Measurements from ENCODE around the gene ELMO1.
"Not testable (repeated sequence)": the region's sequence is repeated elsewhere in the genome, so short reads cannot be mapped to it uniquely, and the experiment has no call there.

Gene ELMO1

DNA sequence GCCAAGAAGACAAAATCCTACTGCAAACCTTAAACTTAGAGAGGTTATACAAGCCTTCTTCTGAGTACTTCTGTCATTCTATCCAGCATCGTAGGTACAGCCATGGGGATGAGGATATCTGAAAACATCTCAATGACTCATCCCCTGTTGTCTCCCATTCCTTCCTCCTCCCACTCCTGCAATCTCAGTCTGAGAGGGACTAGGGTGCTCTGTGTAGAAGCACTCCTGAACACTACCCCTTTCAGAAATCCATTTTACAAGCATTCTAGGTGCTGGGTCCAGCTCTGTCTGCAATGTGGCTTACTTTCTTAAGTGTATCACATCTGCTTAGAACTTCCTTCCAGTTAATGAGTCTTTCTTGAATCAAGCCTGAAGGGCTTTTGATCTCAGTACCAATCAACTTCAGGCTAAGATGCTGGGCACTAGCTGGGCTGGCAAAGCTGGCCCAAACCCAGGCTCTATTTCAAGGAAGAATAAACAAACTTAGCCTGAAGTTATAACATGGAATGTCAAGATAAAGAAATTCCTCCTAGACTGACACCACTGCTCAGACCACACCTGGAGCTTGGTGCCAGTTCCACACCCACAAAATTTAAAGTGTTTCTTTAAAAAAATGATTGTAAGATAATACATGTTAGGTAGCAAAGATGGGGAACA lies 454.1 kb downstream of the ELMO1 start:
- no peak for DNase-seq

GRCh38 chr7:36986948-36987724 lies 461.5 kb downstream of the ELMO1 start:
- peak in 1 of 2 experiments; percentile 43 for DNase-seq

DNA sequence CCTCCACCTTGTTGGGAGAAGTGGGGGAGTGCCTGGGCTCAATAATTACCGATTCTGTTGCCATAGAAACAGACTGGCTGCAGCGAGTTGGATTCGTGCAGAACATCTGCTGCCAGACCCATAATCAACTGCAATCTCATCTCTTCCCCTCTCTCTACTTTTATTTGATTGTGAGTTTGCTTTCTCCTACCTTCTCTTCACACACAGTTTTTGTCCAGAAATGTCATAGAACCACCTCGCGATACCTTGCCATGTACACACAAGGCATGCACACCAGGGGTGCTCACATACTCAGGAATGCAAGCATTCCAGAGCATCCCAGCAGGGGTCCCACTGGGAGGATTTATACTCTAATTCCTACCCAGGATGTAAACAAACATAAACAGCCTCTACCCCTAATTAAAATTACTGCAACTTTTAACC lies 462.1 kb downstream of the ELMO1 start:
- peak; percentile 29 to 53 for DNase-seq

GRCh38 chr7:36985866-36986400 lies 462.7 kb downstream of the ELMO1 start:
- peak; percentile 47 to 60 for DNase-seq

GRCh38 chr7:36985316-36985715 lies 463.3 kb downstream of the ELMO1 start:
- DNase-seq = no peak

DNA sequence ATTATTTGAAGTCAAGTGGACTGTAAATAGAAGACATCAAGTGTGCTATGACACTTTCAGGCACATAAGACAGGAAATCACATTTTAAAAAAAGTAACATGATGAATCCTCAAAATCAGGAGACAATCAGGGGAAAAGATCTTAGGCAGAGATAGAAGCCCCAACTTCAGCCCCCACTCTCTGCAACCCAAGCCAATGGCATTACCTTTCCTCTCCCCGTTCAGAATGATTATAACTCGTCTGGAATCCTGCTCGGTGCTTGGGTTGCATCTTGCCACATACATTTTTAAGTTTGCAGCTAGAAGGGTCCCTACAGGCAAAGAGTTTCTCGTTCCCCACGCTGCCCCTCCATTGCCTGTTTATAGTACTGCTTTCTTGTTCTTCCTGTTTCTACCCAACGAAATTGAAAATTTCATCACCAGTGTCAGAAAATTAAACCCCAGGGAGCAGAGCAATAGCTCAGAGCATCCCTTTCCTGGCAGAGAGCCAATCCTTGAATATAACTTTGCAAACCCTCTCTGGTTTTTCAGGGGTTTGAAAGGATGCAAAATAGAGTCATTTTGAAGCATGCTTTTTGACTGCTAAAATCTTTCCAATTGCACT lies 463.9 kb downstream of the ELMO1 start:
- peak in 1 of 2 experiments; percentile 34 for DNase-seq

DNA sequence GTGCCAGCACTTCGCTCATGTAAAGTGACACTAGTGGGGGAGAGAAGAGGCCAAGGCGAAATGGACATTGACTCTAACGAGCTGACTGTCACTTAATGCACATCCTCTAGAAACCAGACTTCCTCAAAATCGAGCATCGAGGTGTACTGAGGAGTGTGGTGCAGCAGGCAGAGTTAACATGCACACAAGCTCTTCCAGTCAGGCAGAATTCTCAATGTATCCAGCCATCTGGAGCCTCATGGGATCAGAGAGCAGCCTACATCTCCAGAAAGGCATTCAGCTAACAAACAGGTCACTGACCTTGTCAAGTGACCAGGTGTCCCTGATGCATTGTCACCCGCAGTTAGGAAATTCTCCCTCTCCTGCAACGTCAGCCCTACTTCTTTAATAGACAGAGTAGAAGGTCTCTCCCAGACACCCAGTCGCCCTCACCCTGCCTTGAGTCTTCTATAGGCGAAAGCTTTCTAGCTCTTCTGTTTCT lies 464.6 kb downstream of the ELMO1 start:
- DNase-seq = no peak

- DNase-seq = no peak
Measured at GRCh38 chr7:36982766-36983165, 465.9 kb downstream of the ELMO1 start.

GRCh38 chr7:36979810-36980248 lies 468.8 kb downstream of the ELMO1 start:
- no peak for DNase-seq

GRCh38 chr7:36978461-36978860 lies 470.2 kb downstream of the ELMO1 start:
- DNase-seq = no peak

- DNase-seq = no peak
Measured at GRCh38 chr7:36977878-36978277, 470.8 kb downstream of the ELMO1 start.

- DNase-seq = not testable (repeated sequence)
Measured at GRCh38 chr7:36973534-36973933, 475.1 kb downstream of the ELMO1 start.

DNA sequence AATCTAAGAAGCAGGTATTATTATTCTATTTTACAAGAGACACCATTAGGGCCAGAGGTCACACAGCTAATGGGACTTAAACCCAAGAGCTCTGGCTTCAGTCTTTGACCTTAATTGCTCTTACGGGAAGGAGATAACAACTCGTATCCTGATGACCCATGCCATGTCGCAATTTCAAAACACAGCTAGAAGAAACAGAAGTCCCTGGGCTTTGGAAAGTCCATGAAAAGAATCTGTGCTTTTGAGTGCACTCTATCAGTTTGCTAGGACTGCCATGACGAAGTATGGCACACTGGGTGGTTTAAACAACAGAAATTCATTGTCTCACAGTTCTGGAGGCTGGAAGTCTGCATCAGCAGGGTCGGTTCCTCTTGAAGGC lies 476.5 kb downstream of the ELMO1 start:
- no peak for DNase-seq

DNA sequence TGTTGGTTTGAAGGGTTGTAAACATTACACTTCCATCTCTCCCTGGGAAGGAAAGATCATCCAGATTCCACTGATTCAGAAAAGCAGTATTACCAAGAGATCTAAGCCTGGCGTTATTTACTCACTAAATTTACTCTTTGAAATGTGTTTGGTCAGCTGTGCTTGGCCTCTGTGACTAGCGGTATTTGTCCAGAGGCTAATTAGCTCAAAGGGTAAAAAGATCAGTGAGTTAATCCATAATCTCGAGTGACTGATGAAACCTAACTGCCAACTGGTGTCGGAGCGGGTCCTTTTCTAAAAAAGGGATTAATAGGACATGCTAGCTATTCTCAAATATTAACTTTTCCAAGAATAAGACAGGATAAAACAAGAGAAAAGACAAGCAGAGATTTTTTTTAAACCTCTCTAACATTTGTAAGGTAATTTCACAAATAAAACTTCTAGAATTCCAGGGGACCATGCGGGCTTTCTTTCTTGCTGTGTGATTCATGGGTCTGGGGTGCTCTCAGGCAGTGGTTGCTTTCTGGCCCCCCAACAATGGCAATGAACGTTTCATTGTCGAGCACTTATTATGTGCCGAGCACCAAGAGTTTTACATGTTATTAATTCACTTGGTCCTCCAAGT lies 477.0 kb downstream of the ELMO1 start:
- DNase-seq = peak; percentile 92 to 94

DNA sequence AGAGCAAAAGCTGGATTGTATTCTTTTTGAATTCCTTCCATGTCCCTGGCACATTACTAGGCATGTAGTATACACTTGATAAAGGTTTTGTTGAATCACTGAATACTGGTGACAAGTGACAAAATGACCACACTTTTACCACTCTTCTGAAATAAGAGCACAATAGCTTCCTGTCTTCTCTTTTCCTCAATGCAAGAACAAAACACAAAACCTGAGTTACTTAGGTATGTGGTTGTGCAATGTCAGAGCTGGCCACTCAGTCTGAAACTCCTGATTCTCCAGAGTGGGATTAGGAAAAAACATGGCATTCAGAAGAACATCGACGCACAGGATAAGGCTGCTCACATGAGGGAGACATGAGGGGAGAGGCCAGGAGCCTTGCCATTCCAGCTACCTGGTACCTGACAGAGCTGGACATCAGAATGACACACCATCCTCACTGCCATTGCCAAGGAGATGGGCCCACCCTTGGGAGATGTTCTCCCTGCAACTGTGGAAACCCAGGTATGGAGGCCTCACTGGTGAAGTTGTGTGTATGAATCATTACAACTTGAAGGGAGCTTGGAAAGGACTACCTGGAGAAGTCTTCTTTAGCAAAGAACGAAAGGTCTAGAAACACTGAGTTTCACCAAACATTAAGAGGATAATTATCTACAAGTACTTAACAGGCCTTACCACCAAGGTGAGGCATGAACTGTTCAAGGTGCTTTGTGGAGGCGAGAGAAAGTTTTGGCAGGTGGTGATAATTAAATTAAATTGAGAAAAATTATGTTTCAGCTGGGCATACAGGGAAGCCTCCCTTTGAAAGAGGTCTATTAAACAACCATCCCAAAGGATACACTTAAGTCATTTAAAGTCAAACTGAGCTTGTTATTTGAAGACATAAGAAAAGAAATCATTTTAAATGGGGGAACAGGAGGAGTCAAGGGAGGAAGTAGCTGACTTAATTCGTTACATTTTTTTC lies 477.8 kb downstream of the ELMO1 start:
- peak; percentile 92 to 94 for DNase-seq

GRCh38 chr7:36969376-36969775 lies 479.3 kb downstream of the ELMO1 start:
- no peak for DNase-seq

DNA sequence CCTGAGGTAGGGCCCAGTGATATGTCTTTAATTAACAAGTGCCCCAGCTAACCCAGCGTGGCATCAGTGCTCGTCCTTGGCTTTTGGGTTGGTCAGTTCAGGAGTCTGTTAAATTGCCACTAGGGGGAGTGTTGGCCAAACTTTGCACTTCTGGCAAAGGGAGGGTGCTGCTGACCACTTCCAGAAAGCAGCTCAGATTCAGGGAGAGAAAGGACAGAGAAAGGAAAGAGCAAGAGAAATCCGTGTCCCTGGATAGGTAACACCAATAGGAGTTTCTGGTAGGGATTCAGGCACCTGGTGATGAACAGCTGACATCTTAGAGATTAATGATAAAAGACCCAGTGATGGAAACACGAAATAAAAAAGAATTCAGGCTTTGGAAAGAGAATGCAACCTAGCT lies 481.3 kb downstream of the ELMO1 start:
- DNase-seq = no peak

GRCh38 chr7:36966636-36967035 lies 482.0 kb downstream of the ELMO1 start:
- DNase-seq = no peak

GRCh38 chr7:36966039-36966438 lies 482.6 kb downstream of the ELMO1 start:
- no peak for DNase-seq

- no peak for DNase-seq
Measured at GRCh38 chr7:36965625-36966024, 483.0 kb downstream of the ELMO1 start.

- no peak for DNase-seq
Measured at GRCh38 chr7:36964297-36964696, 484.4 kb downstream of the ELMO1 start.

DNA sequence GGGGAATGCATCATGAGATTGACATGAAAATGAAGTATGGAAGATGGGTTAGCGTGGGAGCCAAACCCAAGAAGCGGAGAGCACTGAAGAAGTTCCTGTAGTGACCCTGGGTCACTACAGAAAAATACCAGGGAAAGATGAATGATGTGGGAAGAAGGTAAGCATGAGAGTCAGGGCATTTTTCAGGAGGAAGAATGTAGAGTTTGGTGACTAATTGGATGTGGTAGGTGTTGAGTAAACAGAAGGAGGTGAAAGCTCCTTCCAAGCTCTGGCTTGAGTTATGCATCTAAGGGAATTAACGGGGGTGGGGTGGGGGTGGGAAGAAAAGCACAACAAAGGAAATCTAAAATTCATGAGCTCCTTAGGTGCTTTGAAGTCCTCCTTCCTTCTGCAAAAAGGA lies 486.3 kb downstream of the ELMO1 start:
- DNase-seq = no peak
